Loucy (cell line): ENCODE data around the gene RCAN3.
A peak's percentile ranks its signal among the peaks of the same experiment; 100 is the strongest.

Experiments
- H2AFZ ChIP-seq: fragments of 200-600 bp; sonication (generic); 2 replicates; pipeline ENCODE4 v1.6.0; 2016; ENCODE audit warnings: antibody characterized with exemption, mild to moderate bottlenecking, low read length, moderate library complexity
- H3F3A ChIP-seq: fragments of 200-600 bp; 2 replicates; pipeline ENCODE4 v1.6.0; 2016; ENCODE audit warnings: antibody characterized with exemption, low read depth, mild to moderate bottlenecking
- H3K27me3 ChIP-seq: fragments of 200-600 bp; sonication (generic); 2 replicates; pipeline ENCODE4 v1.6.1; 2014; ENCODE audit warnings: low read length, mild to moderate bottlenecking; ENCODE audit not compliant: insufficient read depth, poor library complexity, severe bottlenecking
- H3K36me3 ChIP-seq: fragments of 200-600 bp; sonication (generic); 2 replicates; pipeline ENCODE4 v1.6.1; 2016; ENCODE audit warnings: low read length; ENCODE audit not compliant: insufficient read depth
- H3K4me1 ChIP-seq: fragments of 200-600 bp; sonication (generic); 2 replicates; pipeline ENCODE4 v1.5.1; 2014; ENCODE audit warnings: low read length, mild to moderate bottlenecking; ENCODE audit not compliant: insufficient read depth, poor library complexity, severe bottlenecking
- H3K4me2 ChIP-seq: fragments of 200-600 bp; sonication (generic); 2 replicates; pipeline ENCODE4 v1.6.0; 2014; ENCODE audit warnings: antibody characterized with exemption, low read length, low read depth, mild to moderate bottlenecking; ENCODE audit not compliant: poor library complexity, severe bottlenecking
- H3K4me3 ChIP-seq: fragments of 200-600 bp; sonication (generic); 2 replicates; pipeline ENCODE4 v1.5.1; 2014; ENCODE audit warnings: low read length, mild to moderate bottlenecking, mixed read lengths; ENCODE audit not compliant: poor library complexity, severe bottlenecking
- H3K79me2 ChIP-seq: fragments of 200-600 bp; sonication (generic); 2 replicates; pipeline ENCODE4 v1.6.1; 2014; ENCODE audit warnings: low read length; ENCODE audit not compliant: insufficient read depth
- H3K9ac ChIP-seq: fragments of 200-600 bp; sonication (generic); 2 replicates; pipeline ENCODE4 v1.6.0; 2014; ENCODE audit warnings: mild to moderate bottlenecking, low read depth, low read length, moderate library complexity; ENCODE audit not compliant: poor library complexity, severe bottlenecking
- H3K9me2 ChIP-seq: fragments of 200-600 bp; sonication (generic); replicated peaks from 2 replicates; pipeline ENCODE4 v1.6.1; 2016; ENCODE audit warnings: low read depth, low read length, mixed read lengths
- H3K9me3 ChIP-seq: fragments of 200-600 bp; sonication (generic); 2 replicates; pipeline ENCODE4 v1.6.1; 2014; ENCODE audit warnings: mild to moderate bottlenecking, antibody characterized with exemption, low read length, low read depth; ENCODE audit not compliant: insufficient read depth
- H4K20me1 ChIP-seq: fragments of 200-600 bp; sonication (generic); 2 replicates; pipeline ENCODE4 v1.6.0; 2014; ENCODE audit warnings: antibody characterized with exemption, low read length, mild to moderate bottlenecking; ENCODE audit not compliant: insufficient read depth, poor library complexity, severe bottlenecking
- EZH2phosphoT487 ChIP-seq: fragments of 200-600 bp; IDR thresholded peaks from 2 replicates; pipeline ENCODE4 v1.6.1; 2018; ENCODE audit warnings: antibody characterized with exemption, mild to moderate bottlenecking, moderate library complexity, borderline replicate concordance
- TF ChIP-seq, protein P1 (sequence below): fragments of 200-600 bp; sonication (generic); conservative IDR thresholded peaks from 2 replicates; pipeline ENCODE4 v1.5.1; 2014; ENCODE audit warnings: mild to moderate bottlenecking, antibody characterized with exemption, low read length

RCAN3 gene

DNA sequence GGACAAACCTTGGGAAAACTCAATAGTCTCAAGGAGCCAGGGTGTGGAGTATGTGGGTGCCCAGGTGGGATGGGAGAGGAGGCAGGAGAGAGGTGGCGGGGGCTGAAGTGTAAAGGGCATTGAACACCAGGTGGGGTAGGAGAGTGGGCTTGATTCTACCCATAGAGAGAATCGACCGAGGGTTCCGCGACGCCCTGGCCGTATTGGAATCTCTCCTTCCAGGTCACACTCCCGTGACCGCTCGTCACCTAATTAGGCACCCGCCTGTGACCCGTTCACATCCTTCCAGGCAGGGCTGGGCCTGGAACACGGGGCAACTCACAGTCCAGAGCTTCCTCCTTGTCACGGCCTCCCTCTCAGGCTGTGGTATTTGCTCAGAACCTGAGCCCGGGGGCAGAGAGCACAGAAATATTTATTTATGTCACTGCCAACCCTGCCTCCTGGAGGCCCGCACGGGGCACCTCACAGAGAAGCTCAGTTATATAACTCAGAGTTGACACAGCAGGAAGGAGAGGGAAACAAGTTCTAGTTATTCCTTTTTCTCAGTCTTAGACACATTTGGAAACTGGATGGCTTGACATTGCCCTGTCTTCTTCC is 65.3 kb downstream of the RCAN3 start:
- Histone ChIP-seq H3K79me2 (no peaks in the 10 kb centered on the region), H3K4me1 (peaks cover 20% of the 10 kb centered on the region), H3K4me3 (no peak overlapping the region), H3K9ac (no peak overlapping the region), H3K9me2 (no peaks in the 10 kb centered on the region), H3K36me3 (no peaks in the 10 kb centered on the region), H2AFZ (peak overlapping the region; percentile 1; the same call in 1 of the 2 replicates), H4K20me1 (no peaks in the 10 kb centered on the region), H3K27me3 (no peaks in the 10 kb centered on the region), H3F3A (no peaks in the 10 kb centered on the region), H3K9me3 (no peaks in the 10 kb centered on the region), H3K4me2 (no peak overlapping the region)
- TF ChIP-seq EZH2phosphoT487 = no peak
- TF ChIP-seq, protein P1, sequence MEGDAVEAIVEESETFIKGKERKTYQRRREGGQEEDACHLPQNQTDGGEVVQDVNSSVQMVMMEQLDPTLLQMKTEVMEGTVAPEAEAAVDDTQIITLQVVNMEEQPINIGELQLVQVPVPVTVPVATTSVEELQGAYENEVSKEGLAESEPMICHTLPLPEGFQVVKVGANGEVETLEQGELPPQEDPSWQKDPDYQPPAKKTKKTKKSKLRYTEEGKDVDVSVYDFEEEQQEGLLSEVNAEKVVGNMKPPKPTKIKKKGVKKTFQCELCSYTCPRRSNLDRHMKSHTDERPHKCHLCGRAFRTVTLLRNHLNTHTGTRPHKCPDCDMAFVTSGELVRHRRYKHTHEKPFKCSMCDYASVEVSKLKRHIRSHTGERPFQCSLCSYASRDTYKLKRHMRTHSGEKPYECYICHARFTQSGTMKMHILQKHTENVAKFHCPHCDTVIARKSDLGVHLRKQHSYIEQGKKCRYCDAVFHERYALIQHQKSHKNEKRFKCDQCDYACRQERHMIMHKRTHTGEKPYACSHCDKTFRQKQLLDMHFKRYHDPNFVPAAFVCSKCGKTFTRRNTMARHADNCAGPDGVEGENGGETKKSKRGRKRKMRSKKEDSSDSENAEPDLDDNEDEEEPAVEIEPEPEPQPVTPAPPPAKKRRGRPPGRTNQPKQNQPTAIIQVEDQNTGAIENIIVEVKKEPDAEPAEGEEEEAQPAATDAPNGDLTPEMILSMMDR = no peak

DNA sequence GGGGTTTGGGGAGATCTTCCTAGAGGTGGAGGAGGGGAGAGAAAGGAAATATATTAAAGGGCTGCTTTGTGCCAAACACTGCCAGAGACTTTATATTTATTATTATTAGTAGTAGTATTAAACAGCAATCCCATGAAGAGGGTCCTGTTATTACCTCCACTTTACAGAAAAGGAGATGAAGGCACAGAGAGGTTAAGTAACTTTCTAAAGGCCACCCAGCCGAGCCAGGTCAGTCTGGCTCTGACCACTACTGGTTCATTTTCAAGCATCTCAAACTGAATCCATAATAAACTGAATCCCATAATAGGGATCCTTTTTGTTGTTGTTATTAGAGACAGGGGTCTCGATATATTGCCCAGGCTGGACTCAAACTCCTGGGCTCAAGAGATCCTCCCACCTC is 65.8 kb downstream of the RCAN3 start:
- H3K79me2 ChIP-seq = no peaks in the 10 kb centered on the region
- H3F3A ChIP-seq = no peaks in the 10 kb centered on the region
- H3K9me2 ChIP-seq = no peaks in the 10 kb centered on the region
- H3K36me3 ChIP-seq = no peaks in the 10 kb centered on the region
- TF ChIP-seq, protein P1 = no peak
- no peak for TF ChIP-seq EZH2phosphoT487
- H2AFZ ChIP-seq = 0 out of 2 replicates have a peak overlapping the region, but pooled peaks have one; percentile 1
- no peak overlapping the region for H3K4me2 ChIP-seq
- H3K4me1 ChIP-seq = peaks cover 20% of the 10 kb centered on the region
- no peaks in the 10 kb centered on the region for H3K9me3 ChIP-seq
- no peak overlapping the region for H3K4me3 ChIP-seq
- no peaks in the 10 kb centered on the region for H3K27me3 ChIP-seq
- H4K20me1 ChIP-seq = no peaks in the 10 kb centered on the region
- H3K9ac ChIP-seq = no peak overlapping the region

DNA sequence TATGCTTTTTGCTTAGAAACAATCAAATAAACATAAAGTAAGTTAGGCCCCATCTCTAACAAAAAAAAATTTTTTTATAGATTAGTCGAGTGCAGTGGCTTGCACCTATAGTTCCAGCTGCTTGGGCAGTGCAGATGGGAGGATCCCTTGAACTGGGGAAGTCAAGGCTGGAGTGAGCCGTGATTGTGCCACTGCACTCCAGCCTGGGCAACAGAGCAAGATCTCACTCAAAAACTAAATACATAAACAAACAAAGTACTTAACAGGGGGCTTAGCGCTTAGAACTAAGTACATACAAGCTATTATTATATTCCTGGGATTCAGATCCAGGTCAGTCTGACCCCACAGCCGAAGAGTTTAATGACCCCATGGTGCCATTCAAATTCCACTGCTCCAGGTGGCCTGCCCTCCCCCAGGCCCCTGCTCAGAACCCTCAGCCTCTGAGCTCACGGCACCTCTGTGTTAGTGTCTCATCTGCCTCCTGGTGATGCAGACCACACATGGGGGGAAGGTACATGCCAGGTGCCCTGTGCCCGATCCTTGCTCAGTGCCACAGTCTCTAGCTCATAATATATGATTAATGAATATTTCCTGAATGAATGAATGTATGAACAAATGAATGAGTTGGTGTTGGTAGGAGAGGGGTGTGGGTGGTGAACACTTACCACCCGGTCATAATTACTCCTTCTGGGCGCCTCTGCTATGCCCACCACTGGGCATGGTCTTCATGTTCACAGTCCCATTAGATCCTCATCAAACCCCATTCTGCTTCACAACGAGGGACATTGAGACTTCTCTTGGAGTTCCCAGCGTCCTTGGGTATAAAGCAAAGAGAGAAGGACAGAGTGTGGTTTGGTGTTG is 67.9 kb downstream of the RCAN3 start:
- no peak for TF ChIP-seq EZH2phosphoT487
- TF ChIP-seq, protein P1 = no peak
- H3K79me2 ChIP-seq = no peaks in the 10 kb centered on the region

More for the DNA sequence above, 67.9 kb downstream of the RCAN3 start:
- Histone ChIP-seq H3F3A (no peaks in the 10 kb centered on the region), H3K9me3 (no peaks in the 10 kb centered on the region), H4K20me1 (no peaks in the 10 kb centered on the region), H3K4me2 (no peak overlapping the region), H3K4me3 (no peak overlapping the region), H3K4me1 (peaks cover 20% of the 10 kb centered on the region), H2AFZ (no peak overlapping the region), H3K36me3 (no peaks in the 10 kb centered on the region), H3K9me2 (no peaks in the 10 kb centered on the region), H3K27me3 (no peaks in the 10 kb centered on the region), H3K9ac (no peak overlapping the region)
